ENCODE measurements around the gene GPR152.

- TF ChIP-seq EZH2phosphoT487 (IDR thresholded peaks at IDR 0.05; ENCODE audit: low read length) (no peak), CTCF (IDR thresholded peaks at IDR 0.05; ENCODE audit: low read length) (no peak), EZH2 (optimal IDR thresholded peaks at IDR 0.05; ENCODE audit: low read depth, low read length) (no peak)
These were observed 14.7 kb downstream of the GPR152 start for GRCh38 chr11:67437809-67438157.
